GM21737 (cell line): ENCODE measurements around the gene ALX3.
"Not testable (repeated sequence)": the region's sequence is repeated elsewhere in the genome, so short reads cannot be mapped to it uniquely, and the experiment has no call there.

Experiments
- ATAC-seq: cut with Tn5 transposase; IDR thresholded peaks from one replicate; pipeline ENCODE4 v1.9.1; 2021; ENCODE audit warnings: mild to moderate bottlenecking, moderate library complexity; ENCODE audit not compliant: unreplicated experiment

Gene ALX3

GRCh38 chr1:110089561-110090275 is 19.2 kb upstream of the ALX3 start:
- no peak for ATAC-seq

GRCh38 chr1:110088739-110089316 is 18.4 kb upstream of the ALX3 start:
- no peak for ATAC-seq

GRCh38 chr1:110087812-110088738 is 17.6 kb upstream of the ALX3 start:
- no peak for ATAC-seq

- ATAC-seq = no peak
Observed at GRCh38 chr1:110086961-110087360, 16.5 kb upstream of the ALX3 start.

GRCh38 chr1:110085671-110086070 is 15.2 kb upstream of the ALX3 start:
- ATAC-seq = no peak

GRCh38 chr1:110084227-110085078 is 14.0 kb upstream of the ALX3 start:
- ATAC-seq = no peak

- ATAC-seq = no peak
Observed at GRCh38 chr1:110083866-110084226, 13.4 kb upstream of the ALX3 start.

GRCh38 chr1:110083061-110083865 is 12.8 kb upstream of the ALX3 start:
- ATAC-seq = no peak

GRCh38 chr1:110082477-110082876 is 12.0 kb upstream of the ALX3 start:
- no peak for ATAC-seq

GRCh38 chr1:110081061-110081460 is 10.6 kb upstream of the ALX3 start:
- ATAC-seq = no peak

GRCh38 chr1:110079995-110080394 is 9.5 kb upstream of the ALX3 start:
- not testable (repeated sequence) for ATAC-seq

- ATAC-seq = no peak
Observed at GRCh38 chr1:110076789-110077500, 6.5 kb upstream of the ALX3 start.

- ATAC-seq = no peak
Observed at GRCh38 chr1:110074166-110074565, 3.7 kb upstream of the ALX3 start.

GRCh38 chr1:110070282-110070669 is 196 bp downstream of the ALX3 start:
- no peak for ATAC-seq

GRCh38 chr1:110069404-110070281 is 829 bp downstream of the ALX3 start:
- ATAC-seq = no peak

GRCh38 chr1:110068646-110069403 is 1.6 kb downstream of the ALX3 start:
- no peak for ATAC-seq

- no peak for ATAC-seq
Observed at GRCh38 chr1:110067893-110068645, 2.4 kb downstream of the ALX3 start.
